Adipose tissue (tissue), 3 donors: ENCODE results near the gene RINT1. TPM values are rescaled to one million over a fixed set of nuclear protein-coding genes. Genes with fewer than 3 reads are reported as not detected.
"Not testable (repeated sequence)": the region's sequence is repeated elsewhere in the genome, so short reads cannot be mapped to it uniquely, and the experiment has no call there.

ENCODE experiments used
- H3K27ac ChIP-seq: one replicate; pipeline ENCODE4 v1.5.1; 2013; ENCODE audit warnings: low read depth, low read length
- WGBS, 3 donors: extraction: QIAGEN DNeasy Blood & Tissue Kit; methylation state at CpG; one replicate each; pipeline ENCODE4 v1.1.7; 2013; 5-methylcytosine and 5-hydroxymethylcytosine counted together
- polyA plus RNA-seq, 3 donors: library from polyadenylated mRNA; stranded (reverse); fragments of 200-250 nt; gene quantifications; one replicate each; pipeline ENCODE4 v1.2.3, GENCODE V29; 2013
- donor health status: healthy with polysubstance abuse.
- donor health status: Bipolar disorder and iron deficiency.
- donor health status: healthy.

The RINT1 gene
- polyA plus RNA-seq = 10 to 100 TPM in 1 of 3 donors, 1 to 10 TPM in 2; 8.5 to 12.0 (median 9.6) TPM

GRCh38 chr7:105531792-105532671, at the start of gene RINT1:
Gene RINT1, plus strand, starts transcription at chr7:105532201. Its CDS starts 115 bp downstream, at chr7:105532316.
- 1 to 2% (median 1%) methylated on average over 42 of the region's 42 CpGs for WGBS, 3 donors
- no peak within 1 kb of the TSS for H3K27ac ChIP-seq

- H3K27ac ChIP-seq = no peak overlapping the region
- 27 to 67% (median 58%) methylated on average over 6 of the region's 6 CpGs for WGBS, 3 donors
These were observed 44.1 kb upstream of the RINT1 start for GRCh38 chr7:105487579-105488571.

- no peak overlapping the region for H3K27ac ChIP-seq
- 62 to 95% (median 92%) methylated on average over 3 of the region's 3 CpGs for WGBS, 3 donors
These were observed 42.6 kb upstream of the RINT1 start for GRCh38 chr7:105489409-105489808.

- WGBS, 3 donors = 66 to 77% (median 74%) methylated on average over 7 of the region's 7 CpGs
- no peak overlapping the region for H3K27ac ChIP-seq
These were observed 38.6 kb upstream of the RINT1 start for GRCh38 chr7:105493196-105493922.

- WGBS, 3 donors = 76 to 89% (median 81%) methylated on average over 5 of the region's 5 CpGs
- no peak overlapping the region for H3K27ac ChIP-seq
These were observed 38.1 kb upstream of the RINT1 start for GRCh38 chr7:105493923-105494315.

GRCh38 chr7:105496521-105496920, 35.5 kb upstream of the RINT1 start:
- H3K27ac ChIP-seq = no peak overlapping the region
- WGBS, 3 donors = 26 to 88% (median 84%) methylated on average over 2 of the region's 2 CpGs

- WGBS, 3 donors = 56 to 94% (median 93%) methylated on average over 5 of the region's 5 CpGs
- no peak overlapping the region for H3K27ac ChIP-seq
These were observed 35.0 kb upstream of the RINT1 start for GRCh38 chr7:105497016-105497415.

GRCh38 chr7:105502173-105502572, 29.8 kb upstream of the RINT1 start:
- 90 to 92% (median 92%) methylated on average over 9 of the region's 9 CpGs for WGBS, 3 donors
- no peak overlapping the region for H3K27ac ChIP-seq

- 74 to 79% (median 76%) methylated on average over 4 of the region's 4 CpGs for WGBS, 3 donors
- no peak overlapping the region for H3K27ac ChIP-seq
These were observed 19.6 kb upstream of the RINT1 start for GRCh38 chr7:105512415-105512814.

GRCh38 chr7:105512926-105513526, 19.0 kb upstream of the RINT1 start:
- 77 to 95% (median 91%) methylated on average over 4 of the region's 4 CpGs for WGBS, 3 donors
- H3K27ac ChIP-seq = no peak overlapping the region

- H3K27ac ChIP-seq = not testable (repeated sequence)
- 93 to 95% (median 95%) methylated on average over 7 of the region's 7 CpGs for WGBS, 3 donors
These were observed 16.4 kb upstream of the RINT1 start for GRCh38 chr7:105515610-105516009.

- WGBS, 3 donors = 91 to 92% (median 92%) methylated on average over 6 of the region's 6 CpGs
- H3K27ac ChIP-seq = no peak overlapping the region
These were observed 12.6 kb upstream of the RINT1 start for GRCh38 chr7:105519353-105519752.

GRCh38 chr7:105520620-105521019, 11.4 kb upstream of the RINT1 start:
- not testable (repeated sequence) for H3K27ac ChIP-seq
- 77 to 96% (median 94%) methylated on average over 7 of the region's 7 CpGs for WGBS, 3 donors

GRCh38 chr7:105521027-105521716, 10.8 kb upstream of the RINT1 start:
- 6 to 17% (median 8%) methylated on average over 22 to 25 of the region's 25 CpGs for WGBS, 3 donors
- peak overlapping the region; percentile 49 for H3K27ac ChIP-seq

- WGBS, 3 donors = 0% methylated on average over 59 to 95 of the region's 96 CpGs
- peak within 1 kb of the TSS; percentile 49 for H3K27ac ChIP-seq
These were observed 10.1 kb upstream of the RINT1 start, which contains the start of gene PUS7 for GRCh38 chr7:105521717-105522463. Gene PUS7, minus strand, starts transcription at chr7:105522271. Its CDS starts 13,759 bp downstream, at chr7:105508512.

- not testable (repeated sequence) for H3K27ac ChIP-seq
- WGBS, 3 donors = 93 to 98% (median 96%) methylated on average over 11 of the region's 11 CpGs
These were observed 7.6 kb upstream of the RINT1 start for GRCh38 chr7:105524423-105524822.

GRCh38 chr7:105524840-105525239, 7.2 kb upstream of the RINT1 start:
- WGBS, 3 donors = 71 to 95% (median 85%) methylated on average over 4 of the region's 4 CpGs
- no peak overlapping the region for H3K27ac ChIP-seq
